Testis (tissue), 2 donors: Measurements from ENCODE around the gene ANAPC5.

Source experiments
- CTCF ChIP-seq, 3 experiments: fragments of 450-650 bp in 2 of 3; fragments of 200-600 bp in 1 of 3; sonication (generic) in 1 of 3; IDR thresholded peaks; one replicate each; pipeline ENCODE4 v1.5.1; 2016 to 2019; ENCODE audit warnings: antibody characterized with exemption in 3 of 3, mild to moderate bottlenecking in 2 of 3, moderate library complexity in 1 of 3
- POLR2A ChIP-seq: fragments of 450-650 bp; IDR thresholded peaks from one replicate; pipeline ENCODE4 v1.6.1; 2017; ENCODE audit warnings: antibody characterized with exemption, mild to moderate bottlenecking, moderate library complexity

- no peak for TF ChIP-seq CTCF (IDR thresholded peaks at IDR 0.05)
- no peak for TF ChIP-seq POLR2A
These were observed 39.6 kb upstream of the ANAPC5 start for GRCh38 chr12:121391619-121392324.
